Erythroblast (primary cell): Measurements from ENCODE around the gene XYLT1.
"Not testable (repeated sequence)": the region's sequence is repeated elsewhere in the genome, so short reads cannot be mapped to it uniquely, and the experiment has no call there.

Experiments used
- DNase-seq, 2 experiments: peaks; one replicate each; lab custom pipeline; 2025; lab: John Stamatoyannopoulos, UW
- GATA1 ChIP-seq: IDR thresholded peaks from 2 replicates; pipeline ENCODE4 v1.6.1; 2011; ENCODE audit warnings: low read depth, mild to moderate bottlenecking, control low read depth, low read length, moderate library complexity
- POLR2A ChIP-seq: IDR thresholded peaks from 2 replicates; pipeline ENCODE4 v1.6.1; 2011; ENCODE audit warnings: mild to moderate bottlenecking, low read length

XYLT1 gene

GRCh38 chr16:17501321-17501720 is 30.6 kb upstream of the XYLT1 start:
- TF ChIP-seq POLR2A, result no peak
- TF ChIP-seq GATA1, result no peak
- no peak for DNase-seq

GRCh38 chr16:17499223-17499902 is 28.6 kb upstream of the XYLT1 start:
- TF ChIP-seq POLR2A, result no peak
- no peak for TF ChIP-seq GATA1
- DNase-seq, result no peak

- TF ChIP-seq GATA1 (no peak), POLR2A (no peak)
- DNase-seq, result no peak
These were observed 26.9 kb upstream of the XYLT1 start for GRCh38 chr16:17497648-17498047.

GRCh38 chr16:17496891-17497290 is 26.1 kb upstream of the XYLT1 start:
- DNase-seq, result no peak
- no peak for TF ChIP-seq POLR2A

GRCh38 chr16:17493012-17493411 is 22.3 kb upstream of the XYLT1 start:
- TF ChIP-seq GATA1, result no peak
- TF ChIP-seq POLR2A, result no peak
- DNase-seq, result no peak

GRCh38 chr16:17491140-17491662 is 20.4 kb upstream of the XYLT1 start:
- TF ChIP-seq GATA1 (no peak), POLR2A (no peak)
- no peak for DNase-seq

- no peak for TF ChIP-seq GATA1
- no peak for TF ChIP-seq POLR2A
- no peak for DNase-seq
These were observed 17.7 kb upstream of the XYLT1 start for GRCh38 chr16:17488506-17488905.

- TF ChIP-seq GATA1, result no peak
- no peak for TF ChIP-seq POLR2A
- no peak for DNase-seq
These were observed 12.6 kb upstream of the XYLT1 start for GRCh38 chr16:17483351-17483750.

GRCh38 chr16:17482341-17482740 is 11.6 kb upstream of the XYLT1 start:
- DNase-seq, result not testable (repeated sequence)

- no peak for TF ChIP-seq GATA1
- DNase-seq, result no peak
These were observed 11.0 kb upstream of the XYLT1 start for GRCh38 chr16:17481736-17482135.

GRCh38 chr16:17477260-17477545 is 6.4 kb upstream of the XYLT1 start:
- not testable (repeated sequence) for DNase-seq

GRCh38 chr16:17476414-17477259 is 5.9 kb upstream of the XYLT1 start:
- DNase-seq, result no peak
- no peak for TF ChIP-seq GATA1
- no peak for TF ChIP-seq POLR2A

GRCh38 chr16:17475104-17475503 is 4.3 kb upstream of the XYLT1 start:
- TF ChIP-seq GATA1, result no peak
- no peak for TF ChIP-seq POLR2A
- DNase-seq, result no peak

- DNase-seq, result no peak
- TF ChIP-seq POLR2A, result no peak
- no peak for TF ChIP-seq GATA1
These were observed 3.8 kb upstream of the XYLT1 start for GRCh38 chr16:17474572-17474971.

- DNase-seq, result no peak
- TF ChIP-seq POLR2A (no peak), GATA1 (no peak)
These were observed 3.3 kb upstream of the XYLT1 start for GRCh38 chr16:17474037-17474436.
